HEK293 (cell line): ENCODE results near the gene UBXN11.

ENCODE experiments used
- CTCF ChIA-PET: fragments of 350-600 bp; formaldehyde crosslinking; extraction: SDS; loops from one replicate; lab custom pipeline; 2021; ENCODE audit warnings: antibody characterized with exemption; lab: Yijun Ruan, JAX
- POLR2A ChIA-PET: fragments of 300-600 bp; formaldehyde crosslinking; extraction: SDS; loops from one replicate; lab custom pipeline; 2020; ENCODE audit warnings: antibody characterized with exemption, inconsistent platforms; lab: Yijun Ruan, JAX
- H3K27ac ChIP-seq: fragments of 200-500 bp; sonication (Bioruptor generic); 2 replicates; pipeline ENCODE4 v1.5.1; 2014; ENCODE audit warnings: low read depth, low read length, control low read depth, inconsistent platforms; ENCODE audit errors: extremely low read depth
- H3K36me3 ChIP-seq, 2 experiments: fragments of 200-500 bp in 1 of 2; sonication (Bioruptor generic) in 1 of 2; 1 replicate in 1 of 2; 2 replicates in 1 of 2; pipeline ENCODE4 v1.5.1; 2014 to 2017; ENCODE audit warnings: inconsistent platforms in 2 of 2, low read length in 2 of 2; ENCODE audit not compliant: control insufficient read depth in 2 of 2, insufficient read depth in 1 of 2
- H3K4me1 ChIP-seq: fragments of 200-500 bp; sonication (Bioruptor generic); 2 replicates; pipeline ENCODE4 v1.5.1; 2014; ENCODE audit warnings: mild to moderate bottlenecking, low read length, inconsistent platforms; ENCODE audit not compliant: control insufficient read depth, insufficient read depth
- H3K4me3 ChIP-seq: 2 replicates; pipeline ENCODE4 v1.5.1; 2011; ENCODE audit warnings: low read depth, mild to moderate bottlenecking, control low read depth, low read length, moderate library complexity
- H3K9me3 ChIP-seq: fragments of 200-500 bp; sonication (Bioruptor generic); 2 replicates; pipeline ENCODE4 v1.5.1; 2014; ENCODE audit warnings: low read depth, low read length, inconsistent platforms; ENCODE audit not compliant: control insufficient read depth, insufficient read depth
- BCL11B ChIP-seq: fragments of 450-650 bp; formaldehyde crosslinking; IDR thresholded peaks from 2 replicates; pipeline ENCODE4 v1.5.1; 2016; ENCODE audit warnings: low read depth, missing biosample characterization, missing genetic modification characterization
- HIC1 ChIP-seq: fragments of 450-650 bp; formaldehyde crosslinking; IDR thresholded peaks from 2 replicates; pipeline ENCODE4 v1.5.1; 2016; ENCODE audit warnings: missing biosample characterization, missing genetic modification characterization
- IKZF3 ChIP-seq: fragments of 450-650 bp; IDR thresholded peaks from 2 replicates; pipeline ENCODE4 v1.5.0; 2018; ENCODE audit warnings: missing biosample characterization, mild to moderate bottlenecking, missing genetic modification characterization, moderate library complexity
- OSR2 ChIP-seq: fragments of 450-650 bp; formaldehyde crosslinking; IDR thresholded peaks from 2 replicates; pipeline ENCODE4 v1.5.1; 2016; ENCODE audit warnings: missing biosample characterization, missing genetic modification characterization
- SALL2 ChIP-seq: fragments of 450-650 bp; formaldehyde crosslinking; IDR thresholded peaks from 2 replicates; pipeline ENCODE4 v1.5.0; 2017; ENCODE audit warnings: missing biosample characterization, mild to moderate bottlenecking, missing genetic modification characterization, borderline replicate concordance
- SP7 ChIP-seq: fragments of 450-650 bp; formaldehyde crosslinking; IDR thresholded peaks from 2 replicates; pipeline ENCODE4 v1.5.1; 2016; ENCODE audit warnings: missing biosample characterization, missing genetic modification characterization
- ZBTB1 ChIP-seq: fragments of 450-650 bp; formaldehyde crosslinking; IDR thresholded peaks from 2 replicates; pipeline ENCODE4 v1.5.1; 2016; ENCODE audit warnings: missing biosample characterization, missing genetic modification characterization
- ZFHX2 ChIP-seq: fragments of 450-650 bp; formaldehyde crosslinking; conservative IDR thresholded peaks from 2 replicates; pipeline ENCODE4 v1.5.1; 2016; ENCODE audit warnings: missing biosample characterization, missing genetic modification characterization
- ZNF133 ChIP-seq: fragments of 450-650 bp; formaldehyde crosslinking; IDR thresholded peaks from 2 replicates; pipeline ENCODE4 v1.5.1; 2016; ENCODE audit warnings: missing biosample characterization, missing genetic modification characterization
- ZNF184 ChIP-seq: fragments of 450-650 bp; IDR thresholded peaks from 2 replicates; pipeline ENCODE4 v1.5.1; 2018; ENCODE audit warnings: missing biosample characterization, mild to moderate bottlenecking, missing genetic modification characterization
- ZNF202 ChIP-seq: fragments of 450-650 bp; formaldehyde crosslinking; IDR thresholded peaks from 2 replicates; pipeline ENCODE4 v1.5.1; 2016; ENCODE audit warnings: missing biosample characterization, missing genetic modification characterization, borderline replicate concordance
- ZNF544 ChIP-seq: fragments of 450-650 bp; formaldehyde crosslinking; IDR thresholded peaks from 2 replicates; pipeline ENCODE4 v1.5.0; 2017; ENCODE audit warnings: missing biosample characterization, missing genetic modification characterization
- ZNF561 ChIP-seq: fragments of 450-650 bp; IDR thresholded peaks from 2 replicates; pipeline ENCODE4 v1.5.1; 2018; ENCODE audit warnings: missing biosample characterization, missing genetic modification characterization, borderline replicate concordance
- ZNF76 ChIP-seq: fragments of 450-650 bp; formaldehyde crosslinking; IDR thresholded peaks from 2 replicates; pipeline ENCODE4; 2016; ENCODE audit warnings: low read depth, missing biosample characterization, missing genetic modification characterization, borderline replicate concordance
- ZNF843 ChIP-seq: fragments of 450-650 bp; formaldehyde crosslinking; IDR thresholded peaks from 2 replicates; pipeline ENCODE4 v1.5.1; 2016; ENCODE audit warnings: missing biosample characterization, missing genetic modification characterization
- TF ChIP-seq, protein P1 (sequence below): fragments of 450-650 bp; formaldehyde crosslinking; IDR thresholded peaks from 2 replicates; pipeline ENCODE4 v1.5.1; 2016; ENCODE audit warnings: missing biosample characterization, missing genetic modification characterization
- TF ChIP-seq, protein P2 (sequence below): fragments of 450-650 bp; formaldehyde crosslinking; IDR thresholded peaks from 2 replicates; pipeline ENCODE4 v1.5.1; 2017; ENCODE audit warnings: missing biosample characterization, missing genetic modification characterization

Gene UBXN11

GRCh38 chr1:26275580-26276431 is 30.6 kb downstream of the UBXN11 start (continued):
- TF ChIP-seq ZFHX2 (peak; percentile 74), OSR2 (tag by site-specific recombination) (no peak), ZNF202 (tag by site-specific recombination) (no peak), HIC1 (tag by site-specific recombination) (no peak), ZNF561 (tag by site-specific recombination) (peak; percentile 61; the same call in 1 of the 2 replicates), SP7 (tag by site-specific recombination) (peak; percentile 56; the same call in 1 of the 2 replicates), ZNF133 (tag by site-specific recombination) (no peak), ZNF843 (tag by site-specific recombination) (no peak), BCL11B (tag by site-specific recombination) (no peak), IKZF3 (tag by site-specific recombination) (peak; percentile 58)

DNA sequence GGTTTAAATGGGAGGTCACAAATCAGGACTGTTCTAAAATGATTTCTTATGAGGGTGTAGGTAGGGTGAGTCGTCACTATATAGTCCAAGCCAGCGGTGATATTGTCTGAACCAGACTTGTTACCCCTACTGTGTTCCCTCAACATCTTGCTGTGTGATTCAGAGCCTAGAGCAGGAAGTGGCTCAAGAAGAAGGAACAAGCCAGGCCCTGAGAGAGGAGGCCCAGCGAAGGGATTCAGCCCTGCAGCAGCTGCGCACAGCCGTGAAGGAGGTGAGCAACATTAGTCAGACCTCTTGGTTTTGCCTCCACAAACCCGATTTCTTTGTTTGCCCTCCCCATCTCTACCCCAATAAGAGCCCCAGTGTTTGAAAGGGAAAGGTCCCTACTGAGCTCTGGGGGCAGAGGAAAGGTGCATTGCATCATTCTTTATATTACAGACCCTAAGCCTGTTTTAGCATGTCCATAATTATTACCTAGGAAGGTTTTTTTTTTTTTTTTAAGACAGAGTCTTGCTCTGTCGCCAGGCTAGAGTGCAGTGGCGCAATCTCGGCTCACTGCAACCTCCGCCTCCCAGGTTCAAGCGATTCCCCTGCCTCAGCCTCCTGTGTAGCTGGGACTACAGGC is 31.5 kb downstream of the UBXN11 start:
- no peaks in the 10 kb centered on the region for H3K9me3 ChIP-seq
- H3K4me1 ChIP-seq = 0 out of 2 replicates have a peak, but pooled peaks cover 3% of the 10 kb centered on the region
- peak; percentile 44; the same call in 1 of the 2 replicates for TF ChIP-seq SP7 (tag by site-specific recombination)
- TF ChIP-seq, protein P1, sequence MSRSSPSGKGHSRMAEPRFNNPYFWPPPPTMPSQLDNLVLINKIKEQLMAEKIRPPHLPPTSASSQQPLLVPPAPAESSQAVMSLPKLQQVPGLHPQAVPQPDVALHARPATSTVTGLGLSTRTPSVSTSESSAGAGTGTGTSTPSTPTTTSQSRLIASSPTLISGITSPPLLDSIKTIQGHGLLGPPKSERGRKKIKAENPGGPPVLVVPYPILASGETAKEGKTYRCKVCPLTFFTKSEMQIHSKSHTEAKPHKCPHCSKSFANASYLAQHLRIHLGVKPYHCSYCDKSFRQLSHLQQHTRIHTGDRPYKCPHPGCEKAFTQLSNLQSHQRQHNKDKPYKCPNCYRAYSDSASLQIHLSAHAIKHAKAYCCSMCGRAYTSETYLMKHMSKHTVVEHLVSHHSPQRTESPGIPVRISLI (tag by site-specific recombination) = 0 out of 2 replicates have a peak, but pooled peaks have one; percentile 31
- no peak for TF ChIP-seq ZBTB1 (tag by site-specific recombination)
- TF ChIP-seq, protein P2, sequence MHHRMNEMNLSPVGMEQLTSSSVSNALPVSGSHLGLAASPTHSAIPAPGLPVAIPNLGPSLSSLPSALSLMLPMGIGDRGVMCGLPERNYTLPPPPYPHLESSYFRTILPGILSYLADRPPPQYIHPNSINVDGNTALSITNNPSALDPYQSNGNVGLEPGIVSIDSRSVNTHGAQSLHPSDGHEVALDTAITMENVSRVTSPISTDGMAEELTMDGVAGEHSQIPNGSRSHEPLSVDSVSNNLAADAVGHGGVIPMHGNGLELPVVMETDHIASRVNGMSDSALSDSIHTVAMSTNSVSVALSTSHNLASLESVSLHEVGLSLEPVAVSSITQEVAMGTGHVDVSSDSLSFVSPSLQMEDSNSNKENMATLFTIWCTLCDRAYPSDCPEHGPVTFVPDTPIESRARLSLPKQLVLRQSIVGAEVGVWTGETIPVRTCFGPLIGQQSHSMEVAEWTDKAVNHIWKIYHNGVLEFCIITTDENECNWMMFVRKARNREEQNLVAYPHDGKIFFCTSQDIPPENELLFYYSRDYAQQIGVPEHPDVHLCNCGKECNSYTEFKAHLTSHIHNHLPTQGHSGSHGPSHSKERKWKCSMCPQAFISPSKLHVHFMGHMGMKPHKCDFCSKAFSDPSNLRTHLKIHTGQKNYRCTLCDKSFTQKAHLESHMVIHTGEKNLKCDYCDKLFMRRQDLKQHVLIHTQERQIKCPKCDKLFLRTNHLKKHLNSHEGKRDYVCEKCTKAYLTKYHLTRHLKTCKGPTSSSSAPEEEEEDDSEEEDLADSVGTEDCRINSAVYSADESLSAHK (tag by site-specific recombination) = no peak
- no peak for TF ChIP-seq SALL2 (tag by site-specific recombination)
- no peak for TF ChIP-seq ZNF76 (tag by site-specific recombination)
- no peak for TF ChIP-seq ZNF544
- TF ChIP-seq ZNF184 (tag by site-specific recombination) = no peak
- TF ChIP-seq, all 188 proteins: peak for 2
- POLR2A ChIA-PET = interaction anchor here (0.7 to 1.0 kb wide), 2 partner anchors 41 to 615 kb away, joined by 3 read pairs; partner anchors contain the start of genes CEP85 and GPN2
- CTCF ChIA-PET = interaction anchor here (0.6 to 5.1 kb wide), 26 partner anchors 10 to 240 kb away, joined by 3 to 50 read pairs (median 5); partner anchors contain the start of genes CD52, UBXN11 and ZNF593
- Histone ChIP-seq H3K36me3 (peaks cover 15 to 81% of the 10 kb centered on the region in 2 experiments; a peak in 2 of 3 replicates), H3K4me3 (no peak overlapping the region), H3K27ac (no peak overlapping the region)
